Astrocyte (in vitro differentiated cells and primary cell): ENCODE results near the gene RAB14.

Experiments
- EZH2 ChIP-seq: IDR thresholded peaks from 2 replicates; pipeline ENCODE4 v1.6.1; 2012; ENCODE audit warnings: mild to moderate bottlenecking, low read length, inconsistent platforms; ENCODE audit not compliant: insufficient read depth
- TF ChIP-seq, protein P1 (sequence below): IDR thresholded peaks from 2 replicates; pipeline ENCODE4 v1.5.1; 2011; ENCODE audit warnings: low read depth, mild to moderate bottlenecking, inconsistent platforms, low read length, moderate library complexity; ENCODE audit not compliant: insufficient read depth

DNA sequence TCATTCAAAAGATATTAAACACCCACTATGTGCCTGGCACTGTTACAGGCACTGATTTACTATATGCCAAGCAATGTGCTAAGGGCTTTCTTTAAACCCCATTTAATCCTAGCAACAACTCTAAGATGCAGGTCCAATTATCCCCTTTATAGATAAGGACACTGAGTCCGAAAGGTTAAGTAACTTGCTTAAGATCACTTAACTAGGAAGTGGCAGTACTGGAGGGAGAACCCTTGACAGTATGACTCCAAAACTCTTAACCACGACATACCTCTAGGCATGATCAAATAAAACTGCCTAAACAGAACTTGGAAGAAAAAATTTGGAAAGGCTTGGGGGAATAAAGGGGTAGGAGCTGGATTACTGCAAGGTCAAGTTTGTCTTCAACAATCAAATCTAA is 1.7 kb downstream of the RAB14 start:
- TF ChIP-seq, protein P1, sequence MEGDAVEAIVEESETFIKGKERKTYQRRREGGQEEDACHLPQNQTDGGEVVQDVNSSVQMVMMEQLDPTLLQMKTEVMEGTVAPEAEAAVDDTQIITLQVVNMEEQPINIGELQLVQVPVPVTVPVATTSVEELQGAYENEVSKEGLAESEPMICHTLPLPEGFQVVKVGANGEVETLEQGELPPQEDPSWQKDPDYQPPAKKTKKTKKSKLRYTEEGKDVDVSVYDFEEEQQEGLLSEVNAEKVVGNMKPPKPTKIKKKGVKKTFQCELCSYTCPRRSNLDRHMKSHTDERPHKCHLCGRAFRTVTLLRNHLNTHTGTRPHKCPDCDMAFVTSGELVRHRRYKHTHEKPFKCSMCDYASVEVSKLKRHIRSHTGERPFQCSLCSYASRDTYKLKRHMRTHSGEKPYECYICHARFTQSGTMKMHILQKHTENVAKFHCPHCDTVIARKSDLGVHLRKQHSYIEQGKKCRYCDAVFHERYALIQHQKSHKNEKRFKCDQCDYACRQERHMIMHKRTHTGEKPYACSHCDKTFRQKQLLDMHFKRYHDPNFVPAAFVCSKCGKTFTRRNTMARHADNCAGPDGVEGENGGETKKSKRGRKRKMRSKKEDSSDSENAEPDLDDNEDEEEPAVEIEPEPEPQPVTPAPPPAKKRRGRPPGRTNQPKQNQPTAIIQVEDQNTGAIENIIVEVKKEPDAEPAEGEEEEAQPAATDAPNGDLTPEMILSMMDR: no peak
- no peak for TF ChIP-seq EZH2
